ENCODE data around the gene CDK4.

CDK4 gene

GRCh38 chr12:57717131-57717530 lies 35.0 kb downstream of the CDK4 start:
- no peak for TF ChIP-seq POLR2AphosphoS5 (IDR thresholded peaks at IDR 0.05; ENCODE audit: low read depth, low read length)
- TF ChIP-seq REST (IDR thresholded peaks at IDR 0.05; ENCODE audit: insufficient read depth in 1 of 2, low read depth in 2 of 2, low read length in 2 of 2) = no peak
- no peak for TF ChIP-seq SIN3A (IDR thresholded peaks at IDR 0.05; ENCODE audit: borderline replicate concordance, insufficient read depth, low read length)
- TF ChIP-seq TAF1 (IDR thresholded peaks at IDR 0.05; ENCODE audit: borderline replicate concordance, insufficient read depth, low read length) = no peak
- TF ChIP-seq FOXP2 (optimal IDR thresholded peaks at IDR 0.05; ENCODE audit: borderline replicate concordance, extremely low read depth, extremely low read length, insufficient read depth) = no peak

- TF ChIP-seq REST (IDR thresholded peaks at IDR 0.05; ENCODE audit: insufficient read depth in 1 of 2, low read depth in 2 of 2, low read length in 2 of 2) = no peak
- TF ChIP-seq SIN3A (IDR thresholded peaks at IDR 0.05; ENCODE audit: borderline replicate concordance, insufficient read depth, low read length) = no peak
- no peak for TF ChIP-seq FOXP2 (optimal IDR thresholded peaks at IDR 0.05; ENCODE audit: borderline replicate concordance, extremely low read depth, extremely low read length, insufficient read depth)
- TF ChIP-seq TAF1 (IDR thresholded peaks at IDR 0.05; ENCODE audit: borderline replicate concordance, insufficient read depth, low read length) = no peak
- no peak for TF ChIP-seq POLR2AphosphoS5 (IDR thresholded peaks at IDR 0.05; ENCODE audit: low read depth, low read length)
These were observed 35.8 kb downstream of the CDK4 start for GRCh38 chr12:57716305-57716704.

- TF ChIP-seq POLR2AphosphoS5 (IDR thresholded peaks at IDR 0.05; ENCODE audit: low read depth, low read length) (no peak), SIN3A (IDR thresholded peaks at IDR 0.05; ENCODE audit: borderline replicate concordance, insufficient read depth, low read length) (no peak), REST (IDR thresholded peaks at IDR 0.05; ENCODE audit: insufficient read depth in 1 of 2, low read depth in 2 of 2, low read length in 2 of 2) (no peak), TAF1 (IDR thresholded peaks at IDR 0.05; ENCODE audit: borderline replicate concordance, insufficient read depth, low read length) (no peak), FOXP2 (optimal IDR thresholded peaks at IDR 0.05; ENCODE audit: borderline replicate concordance, extremely low read depth, extremely low read length, insufficient read depth) (no peak)
These were observed 36.3 kb downstream of the CDK4 start for GRCh38 chr12:57715786-57716185.

GRCh38 chr12:57713209-57713608 lies 38.9 kb downstream of the CDK4 start:
- TF ChIP-seq POLR2AphosphoS5 (IDR thresholded peaks at IDR 0.05; ENCODE audit: low read depth, low read length) = no peak
- TF ChIP-seq TAF1 (IDR thresholded peaks at IDR 0.05; ENCODE audit: borderline replicate concordance, insufficient read depth, low read length) = no peak

- TF ChIP-seq REST (IDR thresholded peaks at IDR 0.05; ENCODE audit: insufficient read depth in 1 of 2, low read depth in 2 of 2, low read length in 2 of 2) (no peak), FOXP2 (optimal IDR thresholded peaks at IDR 0.05; ENCODE audit: borderline replicate concordance, extremely low read depth, extremely low read length, insufficient read depth) (no peak), POLR2AphosphoS5 (IDR thresholded peaks at IDR 0.05; ENCODE audit: low read depth, low read length) (no peak), SIN3A (IDR thresholded peaks at IDR 0.05; ENCODE audit: borderline replicate concordance, insufficient read depth, low read length) (no peak), TAF1 (IDR thresholded peaks at IDR 0.05; ENCODE audit: borderline replicate concordance, insufficient read depth, low read length) (no peak)
These were observed 39.4 kb downstream of the CDK4 start for GRCh38 chr12:57712701-57713100.

Measured in PFSK-1 (cell line).